Ammon's horn (tissue), 1 donor: ENCODE measurements around the gene PELI1.

Experiments
- DNase-seq: peaks from one replicate; pipeline ENCODE4 v3.0.0-alpha.2; 2016; ENCODE audit warnings: low spot score

PELI1 gene

DNA sequence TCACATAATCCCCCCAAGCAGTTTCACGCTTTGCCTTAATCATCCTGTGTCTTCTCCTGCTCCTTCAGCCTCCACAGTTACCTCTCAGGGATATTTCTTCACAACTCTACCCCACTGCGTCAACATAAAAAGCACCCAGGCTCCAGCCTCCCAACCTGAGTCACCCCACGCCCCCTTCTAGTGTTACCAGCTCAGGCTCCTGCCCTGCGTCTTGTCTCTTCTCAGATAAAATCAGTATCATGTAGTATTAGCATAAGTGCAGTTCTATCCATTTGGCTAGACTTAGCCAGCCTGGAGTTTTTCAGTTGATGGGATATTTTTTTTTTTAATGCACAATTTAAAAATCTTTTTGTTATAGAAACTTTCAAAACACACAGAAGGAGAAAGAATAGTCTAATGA, 9.6 kb upstream of the PELI1 start:
- no peak for DNase-seq

- DNase-seq = no peak
Measured at GRCh38 chr2:64151476-64151875, 7.3 kb upstream of the PELI1 start.

DNA sequence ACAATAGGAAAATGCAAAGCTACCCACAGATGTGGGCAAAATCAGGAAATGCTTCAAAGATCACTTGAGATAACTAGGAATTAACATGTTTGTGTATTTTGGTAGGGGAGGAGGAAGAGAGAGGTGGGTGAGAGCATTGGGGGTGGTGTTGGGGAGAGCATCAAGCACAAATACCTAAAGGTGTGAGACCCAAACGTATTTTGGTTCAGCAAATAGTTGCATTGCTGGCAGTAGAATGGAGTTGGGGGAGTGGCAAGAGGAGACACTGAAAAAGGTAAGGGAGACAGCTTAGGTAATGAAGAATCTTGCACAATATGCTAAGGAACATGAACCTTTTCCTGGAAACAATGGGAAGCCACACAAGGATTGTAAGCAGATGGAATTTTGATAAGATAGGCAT, 1.5 kb upstream of the PELI1 start:
- no peak for DNase-seq

- DNase-seq = no peak
Measured at GRCh38 chr2:64145119-64145518, 899 bp upstream of the PELI1 start.

DNA sequence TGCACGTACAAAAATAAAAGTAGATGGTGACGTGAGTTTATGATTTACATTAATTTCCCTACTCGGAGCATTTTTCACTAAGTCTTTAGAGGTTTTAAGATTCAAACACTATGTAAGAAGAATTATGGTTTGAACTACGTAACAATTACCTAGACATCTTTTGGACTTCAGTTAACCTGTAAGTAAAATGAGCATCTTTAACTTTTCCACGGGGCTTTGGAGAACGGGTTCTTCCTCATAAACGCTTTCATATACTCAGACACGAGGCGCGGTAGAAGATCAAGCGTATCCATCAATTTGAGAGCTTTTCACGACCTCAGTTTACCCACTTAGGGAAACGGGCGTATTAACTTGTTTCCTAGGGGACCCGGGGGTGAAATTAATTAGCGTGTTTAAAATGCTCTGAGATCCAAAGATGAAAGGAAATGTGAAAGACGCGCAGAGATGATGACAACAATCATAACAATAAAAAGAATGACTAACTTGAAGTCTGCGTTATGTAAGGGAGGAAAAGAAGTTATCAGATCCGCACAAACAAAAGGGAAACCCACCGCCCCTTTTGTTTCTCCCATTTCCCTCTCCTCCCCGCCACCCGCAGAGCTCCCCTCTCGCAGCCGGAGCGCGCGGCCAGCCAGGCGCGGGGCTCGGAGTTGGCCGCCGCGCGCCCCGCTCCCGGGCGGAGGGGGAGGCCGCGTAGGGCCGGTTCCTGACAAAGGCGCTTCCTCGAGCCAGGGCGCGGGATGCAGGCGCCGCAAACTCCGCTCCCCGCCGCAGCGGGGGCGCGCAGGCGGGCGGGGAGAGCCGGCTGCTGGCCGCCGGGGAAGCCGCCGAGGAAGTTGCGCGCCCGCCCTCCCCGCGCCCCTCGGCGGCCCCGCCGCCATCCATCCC, 807 bp downstream of the PELI1 start:
- DNase-seq = peak; percentile 35

GRCh38 chr2:64142741-64143168, 1.5 kb downstream of the PELI1 start:
- no peak for DNase-seq

GRCh38 chr2:64141674-64142405, 2.4 kb downstream of the PELI1 start:
- peak; percentile 38 for DNase-seq

DNA sequence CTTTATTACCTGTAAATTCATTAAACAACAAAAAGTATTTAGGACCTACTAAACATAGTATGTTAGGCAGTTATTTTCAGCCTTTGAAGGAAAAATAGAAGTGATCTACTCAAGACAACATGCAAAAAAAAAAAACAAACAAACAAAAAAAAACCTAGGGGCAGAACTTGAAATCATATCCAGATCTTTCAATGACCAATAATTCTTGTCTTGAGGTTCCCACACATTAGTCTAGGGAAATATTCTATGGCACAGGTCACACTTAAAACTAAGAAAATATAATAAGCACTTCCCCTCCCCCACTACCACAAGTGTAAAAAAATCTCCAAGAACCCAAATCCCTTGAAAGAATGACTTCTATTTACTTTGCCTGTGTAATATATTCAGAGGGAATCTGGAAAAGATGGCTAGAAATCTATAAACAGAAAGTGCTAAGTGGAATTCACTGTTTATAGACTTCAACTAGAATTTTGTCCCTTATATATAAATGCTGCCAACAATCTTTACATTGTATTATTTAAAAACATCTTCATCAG, 3.5 kb downstream of the PELI1 start:
- no peak for DNase-seq

- no peak for DNase-seq
Measured at GRCh38 chr2:64139956-64140355, 4.3 kb downstream of the PELI1 start.

DNA sequence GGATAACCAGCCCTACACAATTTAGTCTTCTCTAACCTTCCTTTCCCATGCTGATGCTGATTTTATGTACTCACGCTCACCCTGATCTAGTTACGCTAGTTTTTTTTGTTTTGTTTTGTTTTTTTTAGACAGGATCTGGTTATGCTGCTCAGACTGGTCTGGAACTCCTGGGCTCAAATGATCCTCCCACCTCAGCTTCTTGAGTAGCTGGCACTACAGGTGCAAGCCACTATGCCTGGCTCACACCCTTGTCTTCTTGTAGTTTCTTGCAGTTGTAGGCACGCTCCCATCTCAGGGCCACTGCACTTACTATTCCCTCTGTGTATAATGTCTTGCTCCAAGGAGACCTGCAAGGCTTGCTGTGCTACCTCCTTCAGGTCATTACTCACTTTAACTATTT, 6.2 kb downstream of the PELI1 start:
- no peak for DNase-seq

DNA sequence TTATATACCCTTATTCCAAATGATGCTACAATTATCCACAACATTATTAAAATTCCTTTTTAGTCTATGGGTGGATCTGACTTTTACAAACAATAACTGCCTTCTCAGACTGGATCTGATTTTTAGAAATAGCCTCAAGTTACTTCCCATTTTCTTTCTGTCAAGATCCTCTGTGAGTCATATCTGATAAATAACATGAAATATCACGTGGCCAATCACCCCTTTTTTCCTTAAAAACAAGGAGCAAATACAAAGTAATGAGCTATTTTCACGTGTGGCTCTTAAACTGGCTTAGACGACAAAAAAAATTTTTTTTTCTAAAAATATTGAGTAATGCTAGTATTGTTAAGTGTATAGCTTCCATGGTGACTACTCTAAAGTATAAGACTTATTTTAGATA, 6.7 kb downstream of the PELI1 start:
- DNase-seq = no peak

- no peak for DNase-seq
Measured at GRCh38 chr2:64135421-64135820, 8.8 kb downstream of the PELI1 start.

DNA sequence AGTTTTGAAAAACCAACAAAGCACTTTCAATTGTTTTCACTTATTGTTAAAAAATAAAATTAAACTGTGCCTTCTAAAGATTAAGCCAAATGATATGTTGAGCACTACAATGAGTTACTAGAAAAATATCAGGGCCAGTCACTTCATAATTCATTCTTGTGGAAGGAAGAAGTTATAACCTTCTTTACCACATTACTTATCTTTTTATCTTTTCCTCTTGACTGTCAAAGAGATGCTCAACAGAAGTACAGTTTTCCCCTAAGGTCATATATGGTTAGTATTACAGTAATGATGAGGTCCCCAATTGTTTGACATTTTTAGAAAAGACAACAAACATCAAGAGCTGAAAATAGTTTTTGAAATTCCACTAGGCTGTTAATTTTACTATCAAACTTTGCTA, 9.4 kb downstream of the PELI1 start:
- no peak for DNase-seq

GRCh38 chr2:64133828-64134227, 10.4 kb downstream of the PELI1 start:
- DNase-seq = no peak

GRCh38 chr2:64133354-64133753, 10.9 kb downstream of the PELI1 start:
- DNase-seq = no peak

DNA sequence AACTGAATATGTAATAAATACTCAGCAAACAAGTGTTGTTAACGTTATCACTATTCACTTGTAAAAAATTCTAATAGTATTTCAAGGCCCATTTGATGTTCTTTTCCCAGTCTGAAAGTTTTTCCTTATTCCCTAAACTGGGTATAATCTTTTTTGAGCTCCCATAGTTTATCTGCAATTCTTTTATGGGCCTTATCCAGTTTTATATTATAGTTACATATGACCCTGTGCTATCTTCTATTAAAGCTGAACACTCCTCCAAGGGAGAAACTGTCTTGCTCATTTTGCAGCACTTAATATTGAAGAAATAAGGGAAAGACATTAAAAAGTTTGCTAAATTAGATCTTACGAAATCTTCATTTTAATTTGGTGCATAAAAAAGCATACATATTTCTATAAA, 13.9 kb downstream of the PELI1 start:
- DNase-seq = no peak

DNA sequence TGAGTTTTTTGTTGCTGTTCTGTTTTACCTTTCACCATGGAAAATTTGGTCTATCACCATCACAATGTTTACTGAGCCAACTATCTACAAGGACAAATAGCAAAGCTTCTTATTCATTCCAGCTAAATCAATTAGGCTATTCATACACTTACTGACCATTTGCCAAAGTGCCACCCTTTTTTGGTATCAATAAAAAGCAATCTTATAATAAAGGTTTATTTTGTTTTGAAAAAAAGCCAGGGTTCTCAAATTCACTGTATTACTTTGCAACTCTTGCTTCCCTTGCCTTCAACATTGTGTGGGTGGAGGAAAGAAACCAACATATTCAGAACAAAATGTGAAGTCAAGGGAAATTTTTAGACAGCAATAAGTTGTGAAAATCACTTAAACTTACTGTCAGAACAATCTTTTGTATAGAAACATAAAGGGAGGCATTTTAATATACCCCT, 15.3 kb downstream of the PELI1 start:
- no peak for DNase-seq

- DNase-seq = no peak
Measured at GRCh38 chr2:64128406-64128805, 15.8 kb downstream of the PELI1 start.

- DNase-seq = no peak
Measured at GRCh38 chr2:64127119-64127518, 17.1 kb downstream of the PELI1 start.

- no peak for DNase-seq
Measured at GRCh38 chr2:64126601-64127000, 17.6 kb downstream of the PELI1 start.

DNA sequence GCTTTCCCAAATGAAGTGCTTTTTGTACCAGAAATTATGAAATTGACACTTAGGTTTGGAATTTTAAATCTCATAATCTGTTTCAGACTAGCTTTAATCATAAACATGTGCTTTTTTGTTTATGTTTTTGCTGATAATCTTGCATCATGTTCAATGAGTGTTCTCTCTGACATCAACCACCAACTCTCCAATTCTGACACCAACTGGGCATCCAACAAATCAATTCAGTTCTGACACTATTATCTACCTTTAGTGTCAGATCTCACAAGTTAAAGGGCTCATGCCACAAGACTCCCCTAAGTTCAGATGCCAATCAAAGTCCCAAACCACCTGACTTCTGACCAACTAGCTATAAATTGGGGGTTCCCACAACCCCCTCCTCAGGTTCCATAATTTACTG, 19.6 kb downstream of the PELI1 start:
- DNase-seq = no peak

DNA sequence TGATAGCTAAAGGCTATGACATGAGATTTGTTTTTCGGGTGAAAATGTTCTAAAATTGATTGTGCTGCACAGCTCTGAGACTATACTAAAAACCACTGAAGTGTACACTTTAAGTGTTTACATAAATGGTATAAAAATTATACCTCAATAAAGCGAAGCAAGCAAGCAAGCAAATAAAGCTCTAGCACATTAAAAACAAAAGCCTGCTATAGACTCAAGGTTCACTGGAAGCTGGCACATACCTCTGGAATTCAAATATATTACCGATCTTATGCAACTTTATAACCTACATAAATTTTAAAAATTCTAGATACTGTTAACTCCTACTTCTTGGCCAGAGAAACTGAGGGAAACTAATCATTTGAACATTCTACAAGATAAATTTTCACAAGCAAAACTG, 20.1 kb downstream of the PELI1 start:
- no peak for DNase-seq

DNA sequence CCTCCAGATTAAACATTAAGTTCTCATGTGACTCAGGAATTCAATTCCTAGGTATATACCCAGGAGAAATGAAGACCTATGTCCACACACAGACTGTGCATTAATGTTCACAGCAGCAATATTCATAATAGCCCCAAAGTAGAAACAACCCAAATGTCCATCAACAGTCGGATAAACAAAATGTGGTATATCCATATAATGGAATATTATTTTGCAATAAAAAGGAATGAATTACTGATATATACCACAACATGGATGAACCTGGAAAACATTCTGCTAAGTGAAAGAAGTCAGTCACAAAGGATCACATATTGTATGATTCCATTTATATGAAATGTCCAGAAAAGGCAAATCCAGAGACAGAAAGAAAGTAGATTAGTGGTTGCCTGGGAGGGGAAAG, 20.5 kb downstream of the PELI1 start:
- DNase-seq = no peak
